ENCODE results near the gene TAF4B.

DNA sequence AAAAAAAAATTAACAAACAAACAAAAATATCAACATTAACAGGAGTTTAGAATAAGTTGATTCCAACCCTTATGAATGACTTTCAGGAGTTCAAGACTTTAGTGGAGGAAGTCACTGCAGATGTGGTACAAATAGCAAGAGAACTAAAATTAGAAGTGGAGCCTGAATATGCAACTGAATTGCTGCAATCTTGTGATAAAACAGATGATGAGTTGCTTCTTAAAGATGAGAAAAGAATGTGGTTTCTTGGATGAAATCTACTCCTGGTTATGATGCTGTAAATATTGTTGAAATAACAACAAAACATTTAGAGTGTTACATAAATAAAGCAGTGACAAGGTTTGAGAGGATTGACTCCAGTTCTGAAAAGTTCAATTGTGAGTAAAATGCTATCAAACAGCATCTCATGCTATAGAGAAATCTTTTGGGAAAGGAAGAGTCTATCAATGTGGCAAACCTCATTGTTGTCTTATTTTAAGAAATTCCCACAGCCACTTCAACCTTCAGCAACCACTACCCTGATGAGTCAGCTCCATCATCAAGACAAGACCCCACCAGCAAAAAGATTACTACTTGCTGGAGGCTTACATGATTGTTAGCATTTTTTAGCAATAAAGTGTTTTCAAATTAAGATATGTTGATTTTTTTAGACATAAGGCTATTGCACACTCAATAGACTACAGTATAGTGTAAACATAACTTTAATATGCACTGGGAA, 42.7 kb upstream of the TAF4B start:
- TF ChIP-seq POLR2A (IDR thresholded peaks at IDR 0.05) (no peak), EP300 (IDR thresholded peaks at IDR 0.05) (no peak)
- TF ChIP-seq, protein P1, sequence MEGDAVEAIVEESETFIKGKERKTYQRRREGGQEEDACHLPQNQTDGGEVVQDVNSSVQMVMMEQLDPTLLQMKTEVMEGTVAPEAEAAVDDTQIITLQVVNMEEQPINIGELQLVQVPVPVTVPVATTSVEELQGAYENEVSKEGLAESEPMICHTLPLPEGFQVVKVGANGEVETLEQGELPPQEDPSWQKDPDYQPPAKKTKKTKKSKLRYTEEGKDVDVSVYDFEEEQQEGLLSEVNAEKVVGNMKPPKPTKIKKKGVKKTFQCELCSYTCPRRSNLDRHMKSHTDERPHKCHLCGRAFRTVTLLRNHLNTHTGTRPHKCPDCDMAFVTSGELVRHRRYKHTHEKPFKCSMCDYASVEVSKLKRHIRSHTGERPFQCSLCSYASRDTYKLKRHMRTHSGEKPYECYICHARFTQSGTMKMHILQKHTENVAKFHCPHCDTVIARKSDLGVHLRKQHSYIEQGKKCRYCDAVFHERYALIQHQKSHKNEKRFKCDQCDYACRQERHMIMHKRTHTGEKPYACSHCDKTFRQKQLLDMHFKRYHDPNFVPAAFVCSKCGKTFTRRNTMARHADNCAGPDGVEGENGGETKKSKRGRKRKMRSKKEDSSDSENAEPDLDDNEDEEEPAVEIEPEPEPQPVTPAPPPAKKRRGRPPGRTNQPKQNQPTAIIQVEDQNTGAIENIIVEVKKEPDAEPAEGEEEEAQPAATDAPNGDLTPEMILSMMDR (IDR thresholded peaks at IDR 0.05), result no peak

All from upper lobe of left lung (tissue), 4 donors.